ENCODE results near the gene FBXO36. TPM values are rescaled to one million over a fixed set of nuclear protein-coding genes. Genes with fewer than 3 reads are reported as not detected.

FBXO36 gene
- polyA plus RNA-seq, 2 of the 4 experiments (the other 2 are of a cell fraction): 2.0 to 5.5 TPM

DNA sequence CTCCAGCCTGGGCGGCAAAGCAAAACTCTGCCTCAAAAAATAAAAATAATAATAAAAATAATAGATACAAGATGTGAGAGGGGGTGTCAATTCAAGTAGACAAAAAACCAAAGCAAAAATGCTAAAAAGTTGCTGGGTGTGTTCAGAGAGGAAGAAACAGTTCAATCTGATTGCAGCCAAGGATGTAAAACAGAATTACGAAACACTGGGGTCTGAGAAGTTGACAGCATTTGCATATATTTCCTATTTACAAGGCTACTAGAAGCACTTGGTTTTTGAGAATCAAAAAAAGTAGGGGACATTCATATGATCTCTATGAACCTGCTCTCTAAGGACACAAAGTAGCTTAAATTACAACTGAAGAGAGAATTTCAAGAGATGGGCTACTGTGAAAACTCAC is 8.1 kb upstream of the FBXO36 start (continued):
- TF ChIP-seq, protein P1, sequence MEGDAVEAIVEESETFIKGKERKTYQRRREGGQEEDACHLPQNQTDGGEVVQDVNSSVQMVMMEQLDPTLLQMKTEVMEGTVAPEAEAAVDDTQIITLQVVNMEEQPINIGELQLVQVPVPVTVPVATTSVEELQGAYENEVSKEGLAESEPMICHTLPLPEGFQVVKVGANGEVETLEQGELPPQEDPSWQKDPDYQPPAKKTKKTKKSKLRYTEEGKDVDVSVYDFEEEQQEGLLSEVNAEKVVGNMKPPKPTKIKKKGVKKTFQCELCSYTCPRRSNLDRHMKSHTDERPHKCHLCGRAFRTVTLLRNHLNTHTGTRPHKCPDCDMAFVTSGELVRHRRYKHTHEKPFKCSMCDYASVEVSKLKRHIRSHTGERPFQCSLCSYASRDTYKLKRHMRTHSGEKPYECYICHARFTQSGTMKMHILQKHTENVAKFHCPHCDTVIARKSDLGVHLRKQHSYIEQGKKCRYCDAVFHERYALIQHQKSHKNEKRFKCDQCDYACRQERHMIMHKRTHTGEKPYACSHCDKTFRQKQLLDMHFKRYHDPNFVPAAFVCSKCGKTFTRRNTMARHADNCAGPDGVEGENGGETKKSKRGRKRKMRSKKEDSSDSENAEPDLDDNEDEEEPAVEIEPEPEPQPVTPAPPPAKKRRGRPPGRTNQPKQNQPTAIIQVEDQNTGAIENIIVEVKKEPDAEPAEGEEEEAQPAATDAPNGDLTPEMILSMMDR (IDR thresholded peaks at IDR 0.05): no peak
- no peak for TF ChIP-seq EHMT2 (IDR thresholded peaks at IDR 0.05; ENCODE audit: low read depth)

DNA sequence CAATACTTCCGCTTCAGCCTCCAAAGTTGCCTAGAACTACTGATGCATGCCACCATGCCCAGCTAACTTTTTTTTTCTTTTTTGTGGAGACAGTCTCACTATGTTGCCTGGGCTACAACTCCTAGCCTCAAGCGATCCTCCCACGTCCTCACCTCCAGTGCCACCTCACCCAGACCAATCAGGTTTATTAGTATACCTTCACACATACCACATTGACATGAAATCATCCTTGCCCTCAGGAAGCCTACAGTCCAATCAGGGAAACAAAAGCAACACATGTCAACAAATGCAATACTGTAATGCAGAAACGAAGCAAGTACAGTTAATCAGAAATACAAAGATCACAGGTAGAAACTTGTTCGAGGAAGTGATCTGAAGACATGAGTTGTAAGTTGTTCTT is 4.5 kb upstream of the FBXO36 start:
- no peak for DNase-seq (ENCODE audit: low read depth in 1 of 2, low spot score in 1 of 2)
- 97% methylated on average over 5 of the region's 5 CpGs for WGBS (ENCODE audit: missing lambda C conversion rate)
- H3K27ac ChIP-seq: no peak overlapping the region
- no peak overlapping the region for H3K4me3 ChIP-seq
- H3K4me2 ChIP-seq: no peak overlapping the region
- H3K4me1 ChIP-seq: peaks cover 14% of the 10 kb centered on the region; the same call in 1 of the 3 replicates
- no peak for FAIRE-seq
- TF ChIP-seq EHMT2 (IDR thresholded peaks at IDR 0.05; ENCODE audit: low read depth) (no peak), BHLHE40 (IDR thresholded peaks at IDR 0.05; ENCODE audit: low read depth, low read length) (no peak), RFX5 (IDR thresholded peaks at IDR 0.05) (no peak), RCOR1 (IDR thresholded peaks at IDR 0.05; ENCODE audit: low read depth, low read length) (no peak), FOSL2 (IDR thresholded peaks at IDR 0.05) (no peak), FOSL2 (CRISPR knock-in tag; IDR thresholded peaks at IDR 0.05) (no peak), RAD21 (conservative IDR thresholded peaks at IDR 0.05 in 1 of 2, IDR thresholded peaks at IDR 0.05 in 1 of 2) (no peak), MAZ (IDR thresholded peaks at IDR 0.05; ENCODE audit: borderline replicate concordance, low read depth, low read length) (no peak), ZFP36 (IDR thresholded peaks at IDR 0.05; ENCODE audit: borderline replicate concordance, partially characterized antibody) (no peak), ESRRA (IDR thresholded peaks at IDR 0.05; ENCODE audit: borderline replicate concordance, low read length) (no peak), RNF2 (IDR thresholded peaks at IDR 0.05; ENCODE audit: borderline replicate concordance, low read depth) (no peak), GATA3 (IDR thresholded peaks at IDR 0.05; ENCODE audit: borderline replicate concordance) (no peak)
- TF ChIP-seq, protein P2, sequence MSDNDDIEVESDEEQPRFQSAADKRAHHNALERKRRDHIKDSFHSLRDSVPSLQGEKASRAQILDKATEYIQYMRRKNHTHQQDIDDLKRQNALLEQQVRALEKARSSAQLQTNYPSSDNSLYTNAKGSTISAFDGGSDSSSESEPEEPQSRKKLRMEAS (IDR thresholded peaks at IDR 0.05): no peak
- TF ChIP-seq, protein P3, sequence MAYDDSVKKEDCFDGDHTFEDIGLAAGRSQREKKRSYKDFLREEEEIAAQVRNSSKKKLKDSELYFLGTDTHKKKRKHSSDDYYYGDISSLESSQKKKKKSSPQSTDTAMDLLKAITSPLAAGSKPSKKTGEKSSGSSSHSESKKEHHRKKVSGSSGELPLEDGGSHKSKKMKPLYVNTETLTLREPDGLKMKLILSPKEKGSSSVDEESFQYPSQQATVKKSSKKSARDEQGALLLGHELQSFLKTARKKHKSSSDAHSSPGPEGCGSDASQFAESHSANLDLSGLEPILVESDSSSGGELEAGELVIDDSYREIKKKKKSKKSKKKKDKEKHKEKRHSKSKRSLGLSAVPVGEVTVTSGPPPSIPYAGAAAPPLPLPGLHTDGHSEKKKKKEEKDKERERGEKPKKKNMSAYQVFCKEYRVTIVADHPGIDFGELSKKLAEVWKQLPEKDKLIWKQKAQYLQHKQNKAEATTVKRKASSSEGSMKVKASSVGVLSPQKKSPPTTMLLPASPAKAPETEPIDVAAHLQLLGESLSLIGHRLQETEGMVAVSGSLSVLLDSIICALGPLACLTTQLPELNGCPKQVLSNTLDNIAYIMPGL (CRISPR knock-in tag; IDR thresholded peaks at IDR 0.05; ENCODE audit: borderline replicate concordance): no peak
- TF ChIP-seq, protein P4, sequence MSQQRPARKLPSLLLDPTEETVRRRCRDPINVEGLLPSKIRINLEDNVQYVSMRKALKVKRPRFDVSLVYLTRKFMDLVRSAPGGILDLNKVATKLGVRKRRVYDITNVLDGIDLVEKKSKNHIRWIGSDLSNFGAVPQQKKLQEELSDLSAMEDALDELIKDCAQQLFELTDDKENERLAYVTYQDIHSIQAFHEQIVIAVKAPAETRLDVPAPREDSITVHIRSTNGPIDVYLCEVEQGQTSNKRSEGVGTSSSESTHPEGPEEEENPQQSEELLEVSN (IDR thresholded peaks at IDR 0.05; ENCODE audit: borderline replicate concordance, low read depth): no peak
- TF ChIP-seq, protein P1 (IDR thresholded peaks at IDR 0.05): no peak
- TF ChIP-seq, protein P5, sequence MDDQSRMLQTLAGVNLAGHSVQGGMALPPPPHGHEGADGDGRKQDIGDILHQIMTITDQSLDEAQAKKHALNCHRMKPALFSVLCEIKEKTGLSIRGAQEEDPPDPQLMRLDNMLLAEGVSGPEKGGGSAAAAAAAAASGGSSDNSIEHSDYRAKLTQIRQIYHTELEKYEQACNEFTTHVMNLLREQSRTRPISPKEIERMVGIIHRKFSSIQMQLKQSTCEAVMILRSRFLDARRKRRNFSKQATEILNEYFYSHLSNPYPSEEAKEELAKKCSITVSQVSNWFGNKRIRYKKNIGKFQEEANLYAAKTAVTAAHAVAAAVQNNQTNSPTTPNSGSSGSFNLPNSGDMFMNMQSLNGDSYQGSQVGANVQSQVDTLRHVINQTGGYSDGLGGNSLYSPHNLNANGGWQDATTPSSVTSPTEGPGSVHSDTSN (IDR thresholded peaks at IDR 0.05): no peak
- TF ChIP-seq, protein P6, sequence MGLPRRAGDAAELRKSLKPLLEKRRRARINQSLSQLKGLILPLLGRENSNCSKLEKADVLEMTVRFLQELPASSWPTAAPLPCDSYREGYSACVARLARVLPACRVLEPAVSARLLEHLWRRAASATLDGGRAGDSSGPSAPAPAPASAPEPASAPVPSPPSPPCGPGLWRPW (IDR thresholded peaks at IDR 0.05): no peak
- ATAC-seq: no peak
- H3K9me3 ChIP-seq: no peaks in the 10 kb centered on the region
- POLR2A ChIA-PET: no interaction called here
- CTCF ChIA-PET: no interaction called here

Measured in A549 (cell line).